Mononuclear cell (primary cell): ENCODE measurements around the gene POFUT2. TPM values are rescaled to one million over a fixed set of nuclear protein-coding genes. Genes with fewer than 3 reads are reported as not detected.

Experiments
- H3K27me3 ChIP-seq: 2 replicates; pipeline ENCODE4 v1.6.0; 2011; ENCODE audit warnings: low read length, control low read depth; ENCODE audit not compliant: insufficient read depth
- H3K4me1 ChIP-seq: 2 replicates; pipeline ENCODE4 v1.5.1; 2011; ENCODE audit warnings: mild to moderate bottlenecking, low read length, control low read depth; ENCODE audit not compliant: insufficient read depth
- H3K4me3 ChIP-seq: 2 replicates; pipeline ENCODE4 v1.5.1; 2011; ENCODE audit warnings: mild to moderate bottlenecking, low read length, moderate library complexity
- H3K9me3 ChIP-seq: 2 replicates; pipeline ENCODE4 v1.5.1; 2011; ENCODE audit warnings: low read depth, mild to moderate bottlenecking, control low read depth, low read length
- total RNA-seq: library from RNA; depleted of rRNA; stranded (reverse); fragments of >200 nt; gene quantifications from one replicate; pipeline ENCODE4 v1.2.3, GENCODE V29; 2012

The POFUT2 gene
- total RNA-seq, 1 donor = 13.9 TPM

DNA sequence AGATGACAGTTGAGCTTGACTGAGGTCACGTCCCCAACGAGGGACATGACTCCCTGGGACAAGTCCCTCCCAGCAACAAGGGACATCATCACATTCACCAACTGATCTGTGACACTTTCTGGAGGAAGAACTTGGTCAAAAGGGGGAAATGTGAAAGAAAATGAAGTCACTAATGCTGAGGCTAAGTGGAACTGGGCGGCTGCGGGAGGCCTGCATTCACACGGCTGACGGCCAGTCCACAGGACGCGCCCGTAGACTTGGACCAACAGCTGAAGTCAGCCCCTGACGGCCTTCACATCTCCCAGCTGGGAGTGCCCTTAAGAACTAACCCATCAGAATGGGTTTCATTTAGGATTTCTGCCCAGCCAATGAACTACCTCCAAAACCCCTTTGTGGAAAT lies 26.6 kb downstream of the POFUT2 start:
- peaks cover 22% of the 10 kb centered on the region for H3K4me1 ChIP-seq
- no peaks in the 10 kb centered on the region for H3K9me3 ChIP-seq
- H3K4me3 ChIP-seq = no peak overlapping the region
- no peaks in the 10 kb centered on the region for H3K27me3 ChIP-seq

DNA sequence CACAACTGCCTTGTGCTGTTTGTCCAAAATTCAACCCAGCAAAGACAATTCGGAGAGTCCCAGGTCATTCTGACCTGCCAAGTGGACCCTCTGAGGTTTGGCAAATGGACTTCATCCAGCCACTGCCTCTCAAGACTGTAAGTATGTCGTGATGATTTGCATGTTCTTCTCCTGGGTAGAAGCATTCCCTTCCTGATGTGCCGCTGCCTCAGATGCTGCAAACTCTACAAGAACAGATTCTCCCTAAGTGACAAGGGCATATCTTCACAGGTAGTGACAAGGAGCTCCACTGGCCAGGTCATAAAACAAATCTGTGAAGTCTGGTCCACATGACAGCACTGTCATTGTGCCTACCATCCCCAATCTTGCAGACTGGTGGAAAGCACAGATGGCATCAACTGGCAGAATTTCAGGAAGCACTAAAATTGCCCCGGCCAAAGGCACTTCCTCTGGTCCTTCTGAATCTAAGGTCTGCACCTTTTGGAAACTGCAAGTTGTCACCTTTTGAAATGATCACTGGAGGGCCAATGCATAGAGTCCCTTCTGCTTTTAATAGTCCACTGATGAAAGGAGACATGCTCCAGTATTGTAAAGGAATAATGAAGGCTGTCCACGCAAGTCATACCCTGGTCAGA lies 27.4 kb downstream of the POFUT2 start:
- no peaks in the 10 kb centered on the region for H3K27me3 ChIP-seq
- no peak overlapping the region for H3K4me3 ChIP-seq
- H3K4me1 ChIP-seq = peaks cover 14% of the 10 kb centered on the region
- no peaks in the 10 kb centered on the region for H3K9me3 ChIP-seq

DNA sequence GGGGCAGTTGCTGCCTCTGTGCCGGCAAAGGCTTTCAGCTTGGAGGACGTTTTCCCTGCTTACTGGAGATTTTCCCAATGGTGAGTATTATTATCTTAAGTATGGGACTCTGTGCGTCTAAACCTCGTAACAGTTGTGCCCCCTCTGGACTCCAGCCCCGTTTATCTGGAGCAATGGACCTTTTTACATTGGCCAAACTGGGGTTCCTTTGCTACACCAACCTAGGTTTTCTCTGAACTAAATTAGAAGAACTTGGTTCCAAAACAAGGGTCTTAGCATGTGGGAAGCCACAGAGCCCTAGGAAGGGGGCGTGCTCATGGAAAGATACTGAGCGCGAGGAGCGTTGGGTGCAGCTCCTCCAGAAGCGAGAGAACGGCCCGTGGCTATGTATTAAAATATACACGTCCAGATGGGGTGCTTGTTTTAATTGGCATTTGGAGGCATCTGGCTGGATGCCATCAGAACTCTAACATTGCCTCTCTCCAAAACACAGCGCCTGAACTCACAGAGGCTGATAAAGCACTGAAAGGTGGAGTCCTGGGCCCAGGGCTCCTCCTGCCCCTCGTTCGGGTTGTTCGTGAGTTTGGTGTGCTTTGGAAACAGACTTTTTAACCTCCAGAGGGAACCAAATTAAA lies 28.4 kb downstream of the POFUT2 start:
- Histone ChIP-seq H3K4me1 (peaks cover 10% of the 10 kb centered on the region), H3K9me3 (no peaks in the 10 kb centered on the region), H3K27me3 (no peaks in the 10 kb centered on the region), H3K4me3 (no peak overlapping the region)

DNA sequence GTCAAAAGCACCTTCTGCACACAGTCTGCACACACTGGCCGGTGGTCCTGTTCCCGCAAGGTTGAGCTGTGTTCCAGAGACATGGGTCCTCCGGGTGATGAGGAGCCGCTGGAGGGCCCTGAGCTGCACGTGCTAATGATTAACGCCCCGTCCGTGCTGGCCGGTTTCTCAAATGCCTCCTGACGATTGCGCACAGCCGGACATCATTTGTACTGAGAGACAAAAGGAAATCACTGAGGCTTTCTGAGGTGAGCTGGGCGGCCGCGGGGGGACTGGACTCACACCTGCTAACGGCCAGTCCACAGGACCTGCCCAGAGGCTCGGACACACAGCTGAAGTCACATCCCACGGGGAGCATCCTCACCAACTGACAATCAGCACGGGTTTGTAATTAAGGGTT lies 29.2 kb downstream of the POFUT2 start:
- Histone ChIP-seq H3K4me3 (no peak overlapping the region), H3K27me3 (no peaks in the 10 kb centered on the region), H3K4me1 (peaks cover 10% of the 10 kb centered on the region), H3K9me3 (no peaks in the 10 kb centered on the region)

DNA sequence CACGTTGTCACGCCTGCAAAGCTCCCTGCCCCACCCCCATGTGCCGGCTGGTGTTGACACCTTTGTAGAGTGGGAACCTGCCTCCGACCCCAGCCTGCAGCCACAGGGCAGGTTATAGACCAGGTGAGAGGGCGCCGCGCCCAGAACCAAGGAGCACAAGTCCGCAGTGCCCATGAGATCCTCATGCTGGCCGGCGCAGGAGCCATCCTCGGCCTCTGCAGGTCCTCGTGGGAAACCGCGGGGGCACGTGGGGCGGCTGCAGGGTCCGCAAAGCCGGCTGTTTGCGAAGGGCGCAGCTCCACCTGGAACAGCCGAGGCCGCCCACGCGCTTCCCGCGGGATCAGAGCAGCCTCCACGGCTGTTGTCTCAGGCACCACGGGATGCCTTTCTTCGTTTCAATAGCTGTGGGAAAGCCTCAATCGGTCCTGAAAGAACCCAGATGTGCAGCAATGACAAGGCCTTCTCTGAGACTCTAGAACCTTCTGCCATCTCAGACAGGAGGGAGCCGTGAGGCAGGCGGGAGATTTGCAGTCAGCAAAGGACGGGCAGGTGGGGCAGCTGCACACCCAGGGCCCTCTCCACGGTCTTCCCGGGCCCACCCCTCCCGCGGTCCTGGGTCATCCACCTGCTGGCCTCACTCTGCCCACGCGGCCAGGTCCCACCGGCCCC lies 29.9 kb downstream of the POFUT2 start:
- Histone ChIP-seq H3K9me3 (no peaks in the 10 kb centered on the region), H3K27me3 (no peaks in the 10 kb centered on the region), H3K4me3 (no peak overlapping the region), H3K4me1 (peaks cover 10% of the 10 kb centered on the region)

DNA sequence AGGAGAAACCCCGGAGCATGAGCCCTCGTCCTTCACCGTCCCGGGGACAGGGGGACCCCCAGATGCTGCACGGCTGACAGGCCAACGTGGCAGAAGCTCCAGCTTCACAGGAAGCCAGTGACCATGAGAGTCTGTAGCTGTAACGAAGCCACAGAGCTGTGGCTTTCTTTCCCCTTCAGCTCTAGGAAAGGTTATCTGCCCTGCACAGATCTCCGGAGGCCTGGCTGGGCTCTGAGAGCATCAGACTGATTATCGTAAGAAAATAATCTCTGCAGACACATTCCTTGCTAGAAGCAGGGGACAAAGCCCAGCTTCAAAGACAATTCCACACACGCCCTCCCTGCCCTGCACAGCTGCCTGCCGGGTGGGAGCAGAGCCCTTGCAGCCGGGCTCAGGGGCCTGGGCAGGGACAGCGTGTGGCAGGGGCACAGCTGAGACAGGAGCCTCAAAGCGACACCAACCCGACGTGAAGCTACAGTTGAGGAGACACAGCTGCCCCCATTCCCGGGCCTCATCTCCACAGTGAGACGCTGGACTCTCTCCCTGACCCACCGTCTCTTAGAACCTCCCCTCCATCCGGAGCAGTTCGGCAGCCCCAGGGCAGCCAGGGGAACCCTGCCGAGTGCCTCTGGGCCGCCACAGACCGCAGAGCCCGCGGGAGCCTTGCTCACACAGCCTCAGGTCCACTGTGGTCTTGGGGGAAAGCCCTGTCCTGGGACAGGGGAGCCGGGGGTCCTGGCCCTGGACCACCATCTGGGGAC lies 30.6 kb downstream of the POFUT2 start:
- Histone ChIP-seq H3K4me1 (peaks cover 10% of the 10 kb centered on the region), H3K27me3 (no peaks in the 10 kb centered on the region), H3K9me3 (no peaks in the 10 kb centered on the region), H3K4me3 (no peak overlapping the region)

DNA sequence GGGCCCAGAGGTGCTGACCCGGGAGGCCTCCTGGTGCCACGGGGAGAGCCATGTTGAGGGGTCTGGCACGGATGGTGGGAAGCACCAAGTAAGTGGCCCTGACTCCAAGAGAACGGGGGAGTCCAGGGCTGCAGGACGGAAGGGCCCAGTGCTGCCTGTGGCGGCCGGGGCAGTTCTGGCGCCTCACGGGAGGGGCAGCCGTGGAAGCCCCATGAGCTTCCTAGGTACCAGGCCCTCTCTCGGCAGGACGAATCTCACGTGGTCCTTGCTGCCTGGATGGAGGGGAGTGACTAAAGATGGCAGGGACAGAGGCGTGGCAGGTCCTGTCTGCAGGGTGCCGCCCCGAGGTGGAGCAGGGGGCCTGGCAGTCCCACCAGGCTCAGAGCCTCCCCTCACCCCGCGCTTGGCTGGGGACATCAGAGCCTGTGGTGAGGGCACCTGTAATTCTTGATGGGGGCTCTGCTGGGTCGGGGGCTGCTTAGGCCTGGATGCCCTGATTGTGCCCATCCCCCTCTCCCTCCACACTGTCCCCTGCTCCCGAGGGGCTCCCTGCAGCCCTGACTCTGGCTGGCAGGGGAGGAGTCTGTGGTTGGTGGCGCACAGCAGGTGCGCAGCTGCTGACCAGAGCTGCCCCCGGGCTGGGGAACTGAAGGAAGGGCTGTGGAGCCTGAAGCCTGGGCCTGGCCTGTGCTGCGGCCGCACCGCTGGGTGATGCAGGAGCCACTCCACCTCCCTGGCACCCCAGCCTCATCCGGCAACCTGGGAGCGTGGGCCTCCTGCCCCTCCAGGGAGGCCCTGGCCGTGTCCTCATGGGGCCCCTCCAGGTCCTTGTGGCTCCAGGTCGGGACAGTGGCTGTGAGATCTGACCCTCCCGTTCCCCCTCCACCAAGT lies 31.4 kb downstream of the POFUT2 start:
- no peak overlapping the region for H3K4me3 ChIP-seq
- no peaks in the 10 kb centered on the region for H3K27me3 ChIP-seq
- peaks cover 10% of the 10 kb centered on the region for H3K4me1 ChIP-seq
- H3K9me3 ChIP-seq = no peaks in the 10 kb centered on the region

DNA sequence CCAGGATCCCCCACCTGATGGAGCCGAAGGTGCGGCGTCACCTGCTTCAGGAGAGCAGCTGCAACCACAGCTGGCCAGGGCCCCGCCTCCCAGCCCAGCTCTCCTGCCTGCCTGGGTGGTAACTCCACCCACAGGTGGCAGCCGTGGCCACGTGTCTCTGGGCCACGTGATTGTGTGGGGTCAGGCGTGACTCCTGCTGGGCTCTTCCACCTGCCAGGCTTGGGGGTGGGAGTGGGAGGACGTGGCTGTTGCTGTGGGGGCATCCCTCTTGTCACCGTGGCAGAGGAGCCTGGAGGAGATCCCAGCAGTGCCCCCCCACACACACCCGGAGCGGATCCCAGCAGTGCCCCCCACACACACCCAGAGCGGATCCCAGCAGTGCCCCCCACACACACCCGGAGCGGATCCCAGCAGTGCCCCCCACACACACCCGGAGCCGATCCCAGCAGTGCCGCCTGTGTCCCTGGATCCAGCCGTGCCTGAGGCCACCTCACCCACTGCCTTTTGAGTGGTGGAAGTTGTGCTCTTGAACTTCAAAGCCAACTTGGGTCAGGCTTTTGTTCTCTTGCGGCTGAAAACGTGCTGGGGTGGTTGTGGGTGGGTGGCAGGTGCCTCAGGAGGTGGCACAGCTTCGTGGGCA lies 32.2 kb downstream of the POFUT2 start:
- H3K27me3 ChIP-seq = no peaks in the 10 kb centered on the region
- no peaks in the 10 kb centered on the region for H3K9me3 ChIP-seq
- H3K4me1 ChIP-seq = peaks cover 10% of the 10 kb centered on the region
- H3K4me3 ChIP-seq = no peak overlapping the region

DNA sequence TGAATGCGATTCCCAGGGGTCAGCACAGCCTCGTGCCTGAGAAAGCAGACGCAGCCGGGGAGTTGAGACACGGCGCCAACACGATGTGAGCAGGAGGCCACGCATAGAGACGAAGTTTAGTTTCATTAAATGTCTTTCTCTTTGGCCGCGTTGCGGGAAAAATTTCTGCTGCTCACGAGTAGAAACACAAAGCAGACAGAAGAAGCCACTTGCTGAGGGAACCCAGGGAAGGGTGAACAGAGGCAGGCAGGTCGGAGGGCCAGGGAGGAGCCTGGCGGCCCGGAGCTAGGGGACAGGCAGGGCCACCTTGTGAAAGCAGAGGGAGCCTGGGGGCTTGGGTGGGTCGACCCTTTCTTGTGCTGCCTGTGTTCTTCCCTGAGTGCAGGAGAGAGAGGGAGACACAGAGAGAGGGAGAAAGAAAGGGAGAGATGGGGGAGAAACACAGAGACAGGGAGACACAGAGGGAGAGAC lies 33.2 kb downstream of the POFUT2 start:
- Histone ChIP-seq H3K9me3 (no peaks in the 10 kb centered on the region), H3K27me3 (no peaks in the 10 kb centered on the region), H3K4me3 (no peak overlapping the region), H3K4me1 (peaks cover 10% of the 10 kb centered on the region)

DNA sequence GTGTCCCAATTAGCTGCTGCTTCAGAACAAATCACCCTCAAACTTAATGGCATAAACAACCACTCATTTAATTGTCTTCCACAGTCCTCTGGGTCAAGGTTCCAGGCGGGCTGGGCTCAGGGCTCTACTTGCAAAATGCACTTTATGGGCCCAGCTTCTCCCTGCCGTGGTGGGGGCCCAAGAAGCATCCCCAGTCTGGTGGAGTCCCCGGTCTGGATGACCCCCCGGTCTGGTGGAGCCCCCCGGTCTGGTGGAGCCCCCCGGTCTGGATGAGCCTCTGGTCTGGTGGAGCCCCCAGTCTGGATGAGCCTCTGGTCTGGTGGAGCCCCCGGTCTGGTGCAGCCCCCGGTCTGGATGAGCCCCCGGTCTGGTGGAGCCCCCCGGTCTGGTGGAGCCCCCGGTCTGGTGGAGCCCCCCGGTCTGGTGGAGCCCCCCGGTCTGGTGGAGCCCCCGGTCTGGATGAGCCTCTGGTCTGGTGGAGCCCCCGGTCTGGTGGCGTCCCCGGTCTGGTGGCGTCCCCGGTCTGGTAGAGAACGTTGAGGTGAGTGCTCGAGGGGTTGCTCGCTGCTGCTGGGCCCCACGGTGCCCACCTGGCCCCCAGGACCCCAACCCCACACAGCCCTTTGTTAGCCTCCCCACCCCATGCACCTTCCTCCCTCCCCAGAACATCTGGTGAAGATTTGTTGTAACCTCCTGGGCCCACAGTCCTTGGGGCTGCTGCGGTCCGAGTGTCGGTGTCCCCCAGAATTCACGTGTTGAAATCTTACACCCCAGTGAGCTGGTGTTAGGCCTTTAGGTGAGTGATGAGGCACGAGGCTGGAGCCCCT lies 33.8 kb downstream of the POFUT2 start:
- Histone ChIP-seq H3K4me1 (peaks cover 10% of the 10 kb centered on the region), H3K9me3 (no peaks in the 10 kb centered on the region), H3K27me3 (no peaks in the 10 kb centered on the region), H3K4me3 (no peak overlapping the region)

DNA sequence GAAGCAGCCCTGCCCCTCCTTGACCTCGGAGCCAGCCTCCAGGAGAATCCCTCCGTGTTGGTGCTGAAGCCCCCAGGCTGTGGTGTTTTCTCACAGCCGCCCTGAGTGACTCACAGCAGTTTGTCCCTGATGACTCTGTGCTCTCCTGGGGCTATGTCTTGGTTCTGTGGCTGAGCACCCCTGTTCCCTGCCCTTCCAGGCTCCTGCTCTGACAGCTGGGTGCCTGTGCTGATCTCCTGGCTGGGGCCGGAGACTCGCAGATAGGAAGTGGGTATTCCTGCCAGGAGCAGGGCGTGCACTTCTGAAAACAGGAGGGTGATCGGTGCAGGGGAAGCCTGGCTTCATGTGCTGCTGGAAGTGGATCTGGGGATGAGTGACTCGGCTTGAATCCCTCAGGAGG lies 34.5 kb downstream of the POFUT2 start:
- Histone ChIP-seq H3K4me3 (no peak overlapping the region), H3K9me3 (no peaks in the 10 kb centered on the region), H3K27me3 (no peaks in the 10 kb centered on the region), H3K4me1 (peaks cover 10% of the 10 kb centered on the region)

DNA sequence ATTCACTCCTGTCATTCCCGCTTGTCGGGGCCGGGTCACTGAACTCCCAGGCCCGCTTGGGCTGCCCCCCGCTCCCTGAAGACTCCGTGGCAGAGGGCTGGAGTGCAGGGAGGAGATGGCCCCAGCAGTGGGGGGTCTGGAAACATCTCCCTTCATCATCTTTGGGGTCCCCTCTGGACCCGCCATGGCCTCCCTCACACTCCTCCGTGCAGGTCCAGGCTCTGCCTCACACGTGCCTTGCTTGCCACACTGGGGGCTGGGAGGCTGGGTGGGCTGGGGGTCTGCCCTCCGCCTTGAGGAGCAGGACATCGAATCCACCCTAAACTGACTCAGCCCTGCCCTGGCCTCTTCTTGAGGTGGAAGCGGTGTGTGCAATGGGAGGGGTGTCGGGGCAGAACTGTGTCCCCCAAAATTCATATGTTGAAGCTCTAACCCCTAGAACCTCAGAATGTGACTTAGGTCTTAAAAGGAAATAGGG lies 35.2 kb downstream of the POFUT2 start:
- H3K4me3 ChIP-seq = no peak overlapping the region
- no peaks in the 10 kb centered on the region for H3K27me3 ChIP-seq
- H3K4me1 ChIP-seq = peaks cover 10% of the 10 kb centered on the region
- H3K9me3 ChIP-seq = no peaks in the 10 kb centered on the region
